ENCODE measurements around the gene NTRK3.
"Not testable (repeated sequence)": the region's sequence is repeated elsewhere in the genome, so short reads cannot be mapped to it uniquely, and the experiment has no call there.

NTRK3 gene

GRCh38 chr15:88035381-88035780 lies 221.2 kb downstream of the NTRK3 start:
- TF ChIP-seq JUND (IDR thresholded peaks at IDR 0.05; ENCODE audit: low read depth) = no peak
- in situ Hi-C loops (cut with HindIII; ENCODE audit: low pct_unique_long_range_greater_than_20kb, low sequenced_read_pairs) = no loop called here
- no peak for DNase-seq (ENCODE audit: low read depth in 1 of 2, low spot score in 1 of 2)

GRCh38 chr15:88033421-88033820 lies 223.1 kb downstream of the NTRK3 start:
- DNase-seq (ENCODE audit: low read depth in 1 of 2, low spot score in 1 of 2); in situ Hi-C loops (cut with HindIII; ENCODE audit: low pct_unique_long_range_greater_than_20kb, low sequenced_read_pairs): not testable (repeated sequence)

- no peak for DNase-seq (ENCODE audit: low read depth in 1 of 2, low spot score in 1 of 2)
- TF ChIP-seq JUND (IDR thresholded peaks at IDR 0.05; ENCODE audit: low read depth) = no peak
Measured at GRCh38 chr15:88032787-88033186, 223.8 kb downstream of the NTRK3 start.

GRCh38 chr15:88031461-88031860 lies 225.1 kb downstream of the NTRK3 start:
- DNase-seq (ENCODE audit: low read depth in 1 of 2, low spot score in 1 of 2) = no peak
- in situ Hi-C loops (cut with HindIII; ENCODE audit: low pct_unique_long_range_greater_than_20kb, low sequenced_read_pairs) = no loop called here
- no peak for TF ChIP-seq JUND (IDR thresholded peaks at IDR 0.05; ENCODE audit: low read depth)

More at GRCh38 chr15:88032787-88033186, 223.8 kb downstream of the NTRK3 start:
- in situ Hi-C loops (cut with HindIII; ENCODE audit: low pct_unique_long_range_greater_than_20kb, low sequenced_read_pairs) = no loop called here

GRCh38 chr15:88029696-88030095 lies 226.8 kb downstream of the NTRK3 start:
- in situ Hi-C loops (cut with HindIII; ENCODE audit: low pct_unique_long_range_greater_than_20kb, low sequenced_read_pairs) = no loop called here

GRCh38 chr15:88028024-88028423 lies 228.5 kb downstream of the NTRK3 start:
- no peak for DNase-seq (ENCODE audit: low read depth in 1 of 2, low spot score in 1 of 2)
- no peak for TF ChIP-seq JUND (IDR thresholded peaks at IDR 0.05; ENCODE audit: low read depth)
- in situ Hi-C loops (cut with HindIII; ENCODE audit: low pct_unique_long_range_greater_than_20kb, low sequenced_read_pairs) = no loop called here

More at GRCh38 chr15:88029696-88030095, 226.8 kb downstream of the NTRK3 start:
- DNase-seq (ENCODE audit: low read depth in 1 of 2, low spot score in 1 of 2) = no peak
- no peak for TF ChIP-seq JUND (IDR thresholded peaks at IDR 0.05; ENCODE audit: low read depth)

GRCh38 chr15:88023914-88024313 lies 232.6 kb downstream of the NTRK3 start:
- in situ Hi-C loops (cut with HindIII; ENCODE audit: low pct_unique_long_range_greater_than_20kb, low sequenced_read_pairs) = no loop called here
- no peak for TF ChIP-seq JUND (IDR thresholded peaks at IDR 0.05; ENCODE audit: low read depth)
- DNase-seq (ENCODE audit: low read depth in 1 of 2, low spot score in 1 of 2) = no peak

- DNase-seq (ENCODE audit: low read depth in 1 of 2, low spot score in 1 of 2) = no peak
- in situ Hi-C loops (cut with HindIII; ENCODE audit: low pct_unique_long_range_greater_than_20kb, low sequenced_read_pairs) = no loop called here
- no peak for TF ChIP-seq JUND (IDR thresholded peaks at IDR 0.05; ENCODE audit: low read depth)
Measured at GRCh38 chr15:88022716-88023115, 233.8 kb downstream of the NTRK3 start.

GRCh38 chr15:88021601-88022000 lies 234.9 kb downstream of the NTRK3 start:
- no peak for DNase-seq (ENCODE audit: low read depth in 1 of 2, low spot score in 1 of 2)
- in situ Hi-C loops (cut with HindIII; ENCODE audit: low pct_unique_long_range_greater_than_20kb, low sequenced_read_pairs) = no loop called here
- no peak for TF ChIP-seq JUND (IDR thresholded peaks at IDR 0.05; ENCODE audit: low read depth)

- TF ChIP-seq JUND (IDR thresholded peaks at IDR 0.05; ENCODE audit: low read depth) = no peak
- in situ Hi-C loops (cut with HindIII; ENCODE audit: low pct_unique_long_range_greater_than_20kb, low sequenced_read_pairs) = no loop called here
Measured at GRCh38 chr15:88020806-88021205, 235.7 kb downstream of the NTRK3 start.

GRCh38 chr15:88019656-88020055 lies 236.9 kb downstream of the NTRK3 start:
- DNase-seq (ENCODE audit: low read depth in 1 of 2, low spot score in 1 of 2) = no peak
- no peak for TF ChIP-seq JUND (IDR thresholded peaks at IDR 0.05; ENCODE audit: low read depth)
- in situ Hi-C loops (cut with HindIII; ENCODE audit: low pct_unique_long_range_greater_than_20kb, low sequenced_read_pairs) = no loop called here

More at GRCh38 chr15:88020806-88021205, 235.7 kb downstream of the NTRK3 start:
- DNase-seq (ENCODE audit: low read depth in 1 of 2, low spot score in 1 of 2) = no peak

GRCh38 chr15:88018869-88019641 lies 237.5 kb downstream of the NTRK3 start:
- in situ Hi-C loops (cut with HindIII; ENCODE audit: low pct_unique_long_range_greater_than_20kb, low sequenced_read_pairs) = no loop called here
- DNase-seq (ENCODE audit: low read depth in 1 of 2, low spot score in 1 of 2) = no peak
- TF ChIP-seq JUND (IDR thresholded peaks at IDR 0.05; ENCODE audit: low read depth) = no peak

GRCh38 chr15:88017753-88018152 lies 238.8 kb downstream of the NTRK3 start:
- no peak for TF ChIP-seq JUND (IDR thresholded peaks at IDR 0.05; ENCODE audit: low read depth)
- DNase-seq (ENCODE audit: low read depth in 1 of 2, low spot score in 1 of 2) = no peak
- in situ Hi-C loops (cut with HindIII; ENCODE audit: low pct_unique_long_range_greater_than_20kb, low sequenced_read_pairs) = no loop called here

- DNase-seq (ENCODE audit: low read depth in 1 of 2, low spot score in 1 of 2) = no peak
- no peak for TF ChIP-seq JUND (IDR thresholded peaks at IDR 0.05; ENCODE audit: low read depth)
- in situ Hi-C loops (cut with HindIII; ENCODE audit: low pct_unique_long_range_greater_than_20kb, low sequenced_read_pairs) = no loop called here
Measured at GRCh38 chr15:88016406-88016805, 240.1 kb downstream of the NTRK3 start.
